Measurements from ENCODE around the gene SMIM28. TPM values are rescaled to one million over a fixed set of nuclear protein-coding genes. Genes with fewer than 3 reads are reported as not detected.
"Not testable (repeated sequence)": the region's sequence is repeated elsewhere in the genome, so short reads cannot be mapped to it uniquely, and the experiment has no call there.

The SMIM28 gene
- total RNA-seq, 1 donor from 2014 or later: not detected

GRCh38 chr6:138405816-138406413 is 28.2 kb downstream of the SMIM28 start:
- no peak for DNase-seq (ENCODE audit: low spot score)

DNA sequence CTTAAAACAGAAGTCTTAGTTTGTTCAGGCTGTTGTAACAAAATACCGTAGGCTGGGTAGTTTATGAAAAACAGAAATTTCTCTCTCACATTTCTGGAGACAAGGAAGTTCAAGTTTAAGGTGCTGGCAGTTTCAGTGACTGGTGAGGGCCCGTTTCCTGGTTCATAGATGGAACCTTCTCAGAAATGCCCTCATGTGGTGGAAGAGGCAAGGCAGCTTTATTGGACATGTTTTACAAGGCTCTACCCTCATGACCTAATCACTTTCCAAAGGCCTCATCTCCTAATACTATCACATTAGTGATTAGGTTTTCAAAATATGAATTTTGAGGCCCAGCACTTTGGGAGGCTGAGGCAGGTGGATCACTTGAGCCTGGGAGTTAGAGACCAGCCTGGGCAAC is 28.7 kb downstream of the SMIM28 start:
- no peak for DNase-seq (ENCODE audit: low spot score)

- DNase-seq (ENCODE audit: low spot score): no peak
These were observed 32.5 kb downstream of the SMIM28 start for GRCh38 chr6:138410048-138410735.

- no peak for DNase-seq (ENCODE audit: low spot score)
These were observed 33.5 kb downstream of the SMIM28 start for GRCh38 chr6:138410972-138411880.

DNA sequence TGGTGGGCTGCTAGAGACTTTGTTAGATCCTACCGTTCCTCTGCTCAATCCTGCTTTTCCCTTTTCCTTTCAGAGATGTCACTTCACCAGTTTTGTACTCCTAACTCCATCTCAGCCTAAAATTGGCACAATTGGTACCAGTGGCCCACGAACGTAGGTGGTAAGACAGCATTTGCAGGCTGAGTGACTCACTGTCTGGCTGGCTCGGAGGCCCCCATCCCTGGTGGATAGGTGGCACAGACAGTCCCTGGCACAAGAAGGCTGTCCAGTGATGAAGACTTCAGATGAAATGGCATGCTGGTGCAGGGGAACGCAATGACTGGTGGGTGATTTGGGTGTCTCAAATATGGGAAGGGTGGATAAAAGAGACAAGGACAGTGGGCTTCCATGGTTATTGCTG is 37.4 kb downstream of the SMIM28 start:
- no peak for DNase-seq (ENCODE audit: low spot score)

DNA sequence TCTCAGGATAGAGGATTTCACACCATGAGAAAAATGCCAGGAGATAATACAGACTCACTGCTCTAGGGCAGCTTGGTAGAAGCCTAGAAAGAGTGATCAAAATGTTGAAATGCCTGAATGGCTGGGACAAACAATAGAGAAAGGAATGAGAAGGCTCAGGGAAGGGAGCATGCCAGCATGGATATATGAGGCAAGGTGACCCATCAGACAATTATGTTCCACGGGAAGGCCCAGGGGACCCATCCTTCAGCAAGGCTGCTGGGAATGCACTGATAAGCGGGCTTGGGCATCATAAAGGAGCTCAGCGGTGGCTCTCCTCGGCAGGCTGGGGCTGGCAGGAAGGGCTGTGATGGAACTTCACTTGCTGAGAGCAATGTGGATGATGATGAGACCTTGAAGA is 38.5 kb downstream of the SMIM28 start:
- DNase-seq (ENCODE audit: low spot score): no peak

DNA sequence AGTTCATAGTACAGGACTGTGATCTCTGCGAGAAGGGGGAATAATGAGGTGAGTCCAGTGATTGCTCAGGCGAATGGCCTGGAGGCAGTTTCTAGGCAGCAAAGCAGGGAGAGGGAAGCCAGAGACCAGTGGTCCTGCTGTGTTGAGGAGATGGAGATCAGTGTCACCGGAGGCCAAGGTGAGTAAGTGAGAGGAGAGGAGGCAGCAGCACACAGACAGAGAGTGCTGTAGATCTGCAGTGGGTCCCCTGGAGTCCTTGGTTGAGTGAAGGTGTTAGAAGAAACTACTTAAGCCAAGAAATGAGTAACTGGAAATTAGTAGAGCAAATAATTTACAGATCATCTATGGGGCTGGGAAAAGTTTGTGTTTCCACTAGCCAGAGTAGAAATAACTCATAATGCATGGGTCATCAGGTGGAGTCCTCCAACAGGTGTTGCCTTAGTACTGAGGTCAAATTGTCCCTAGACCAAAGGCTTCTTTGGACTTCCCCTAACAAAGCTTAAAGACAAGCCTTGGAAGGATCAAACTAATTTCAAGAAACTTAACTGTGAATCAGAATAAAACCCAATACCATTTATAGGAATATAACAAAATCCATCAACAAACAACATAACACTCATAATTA is 39.9 kb downstream of the SMIM28 start:
- no peak for DNase-seq (ENCODE audit: low spot score)

GRCh38 chr6:138418118-138418742 is 40.5 kb downstream of the SMIM28 start:
- DNase-seq (ENCODE audit: low spot score): no peak

- no peak for DNase-seq (ENCODE audit: low spot score)
These were observed 42.1 kb downstream of the SMIM28 start for GRCh38 chr6:138419766-138420165.

- no peak for DNase-seq (ENCODE audit: low spot score)
These were observed 42.7 kb downstream of the SMIM28 start for GRCh38 chr6:138420356-138420755.

DNA sequence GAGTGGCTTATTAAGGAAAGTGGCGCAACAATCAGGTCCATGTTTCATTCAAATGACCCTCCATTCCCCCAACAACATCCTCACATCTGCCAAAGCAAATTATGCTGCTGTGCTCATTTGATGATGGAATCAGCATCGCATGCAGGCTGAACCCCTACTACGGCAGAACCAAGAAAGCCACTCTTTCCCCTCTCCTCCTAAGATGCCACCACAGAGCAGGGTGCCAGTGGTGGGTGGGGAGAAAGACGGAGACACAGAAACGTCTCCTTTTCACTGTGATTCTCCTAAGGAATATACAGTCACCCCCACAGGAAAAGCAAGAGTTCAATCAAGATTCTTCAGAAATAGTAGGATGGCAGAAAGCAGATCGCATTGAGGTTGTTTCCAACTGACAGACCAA is 43.4 kb downstream of the SMIM28 start:
- DNase-seq (ENCODE audit: low spot score): no peak

DNA sequence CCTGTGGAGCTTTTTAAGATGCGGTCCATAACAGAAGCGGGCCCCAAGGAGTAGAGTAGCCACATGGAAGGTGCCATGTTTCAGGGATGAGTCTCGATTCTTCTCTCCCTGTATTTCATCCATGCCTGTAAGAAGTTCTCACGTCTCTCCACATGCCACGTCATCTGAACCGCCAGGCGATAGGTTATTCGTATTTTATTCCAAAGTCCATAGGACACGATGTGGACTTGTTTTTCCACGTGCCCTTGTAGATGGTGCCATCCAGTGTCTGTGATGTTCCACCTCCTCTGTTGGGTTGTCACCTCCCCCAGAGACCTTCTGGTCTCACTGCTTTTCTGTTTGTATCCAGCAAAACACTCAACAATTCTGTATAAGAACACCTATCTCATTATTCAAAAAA is 43.9 kb downstream of the SMIM28 start:
- no peak for DNase-seq (ENCODE audit: low spot score)

DNA sequence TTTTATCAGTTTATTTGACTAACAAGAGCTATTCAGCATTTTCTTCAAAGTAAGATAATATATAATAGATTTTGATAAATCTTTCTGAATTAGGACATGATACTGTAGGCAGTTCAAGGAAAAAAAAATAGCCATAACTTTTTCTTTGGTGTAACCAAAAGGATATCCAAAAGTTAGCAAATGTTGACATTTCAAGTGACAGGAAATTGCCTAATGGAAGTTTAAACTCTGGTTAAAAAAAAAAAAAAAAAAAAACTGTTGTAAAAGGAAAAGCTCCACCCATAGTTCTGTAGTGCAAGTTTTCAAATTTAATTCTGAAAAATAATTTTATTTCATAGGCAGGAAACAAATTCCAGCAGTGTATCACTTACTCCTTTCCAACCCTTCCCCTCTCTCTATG is 45.2 kb downstream of the SMIM28 start:
- no peak for DNase-seq (ENCODE audit: low spot score)

GRCh38 chr6:138424004-138424904 is 46.5 kb downstream of the SMIM28 start:
- no peak for DNase-seq (ENCODE audit: low spot score)

GRCh38 chr6:138425256-138425655 is 47.6 kb downstream of the SMIM28 start:
- DNase-seq (ENCODE audit: low spot score): not testable (repeated sequence)

- no peak for DNase-seq (ENCODE audit: low spot score)
These were observed 48.9 kb downstream of the SMIM28 start for GRCh38 chr6:138426500-138427123.

GRCh38 chr6:138427701-138428100 is 50.0 kb downstream of the SMIM28 start:
- no peak for DNase-seq (ENCODE audit: low spot score)

GRCh38 chr6:138428944-138429598 is 51.4 kb downstream of the SMIM28 start:
- DNase-seq (ENCODE audit: low spot score): no peak

GRCh38 chr6:138429761-138430160 is 52.1 kb downstream of the SMIM28 start:
- no peak for DNase-seq (ENCODE audit: low spot score)
